ENCODE measurements around the gene SPATA32.

SPATA32 gene

DNA sequence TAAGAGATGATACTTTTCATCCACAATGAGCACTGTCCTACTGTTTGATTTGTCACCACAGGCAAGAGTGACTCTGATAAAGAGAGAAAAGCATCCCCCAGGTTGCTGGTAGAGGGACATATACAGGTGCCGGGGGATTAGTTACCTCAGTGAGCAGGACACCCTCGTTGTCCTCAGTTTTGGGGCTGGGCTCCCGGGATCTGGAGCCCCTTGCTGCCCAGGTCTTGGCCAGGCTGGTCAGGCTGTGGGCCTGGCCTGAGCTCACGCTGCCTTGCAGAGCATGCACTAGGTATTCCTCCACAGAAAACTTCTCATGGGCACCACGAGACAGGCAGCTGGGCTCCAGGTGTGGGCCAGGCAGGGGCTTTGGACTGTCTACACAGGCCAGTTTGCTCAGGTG, 24.4 kb upstream of the SPATA32 start:
- no peak overlapping the region for H3K9ac ChIP-seq (ENCODE audit: low read length in 5 of 5)
- no peak overlapping the region for H3K27ac ChIP-seq (ENCODE audit: low read depth, low read length)
- peaks cover 3 to 17% (median 14%) of the 10 kb centered on the region in 5 donors for H3K4me1 ChIP-seq (ENCODE audit: control insufficient read depth in 5 of 5, insufficient read depth in 5 of 5, low read length in 5 of 5)
- H3K9me3 ChIP-seq (ENCODE audit: control insufficient read depth in 5 of 5, low read length in 5 of 5) = no peaks in the 10 kb centered on the region
- no peaks in the 10 kb centered on the region for H3K27me3 ChIP-seq (ENCODE audit: control insufficient read depth in 5 of 5, insufficient read depth in 4 of 5, low read length in 5 of 5)
- H3K36me3 ChIP-seq (ENCODE audit: control insufficient read depth in 5 of 5, insufficient read depth in 5 of 5, low read length in 5 of 5) = peaks cover 0 to 78% (median 64%) of the 10 kb centered on the region in 5 donors
- no peak overlapping the region for H3K4me3 ChIP-seq (ENCODE audit: low read depth in 1 of 5, low read length in 5 of 5)

- H3K9ac ChIP-seq (ENCODE audit: low read length in 5 of 5) = no peak overlapping the region
- H3K27ac ChIP-seq (ENCODE audit: low read depth, low read length) = no peak overlapping the region
- peaks cover 0 to 73% (median 61%) of the 10 kb centered on the region in 5 donors for H3K36me3 ChIP-seq (ENCODE audit: control insufficient read depth in 5 of 5, insufficient read depth in 5 of 5, low read length in 5 of 5)
Measured at GRCh38 chr17:45284176-45285140, 22.6 kb upstream of the SPATA32 start.

DNA sequence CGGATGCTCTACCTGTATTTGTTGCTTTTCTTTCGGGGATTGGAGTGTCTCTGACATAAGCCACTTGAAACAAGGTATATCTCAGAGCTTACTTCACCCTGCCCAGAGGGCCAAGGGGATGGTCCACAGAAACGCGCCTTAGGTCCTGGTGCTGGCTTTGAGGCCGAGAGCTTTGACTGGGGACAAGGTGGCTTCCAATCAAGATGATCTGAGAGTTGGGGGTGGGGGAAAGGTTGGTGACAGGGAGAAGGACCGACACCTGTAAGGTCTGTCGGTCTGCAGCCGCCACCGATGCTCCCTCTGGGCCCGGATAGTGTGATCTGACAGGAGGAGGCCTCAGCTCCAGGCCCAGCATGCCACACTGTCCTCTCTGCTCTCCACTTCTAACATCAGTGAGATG, 21.8 kb upstream of the SPATA32 start:
- Histone ChIP-seq H3K9ac (ENCODE audit: low read length in 5 of 5) (no peak overlapping the region), H3K36me3 (ENCODE audit: control insufficient read depth in 5 of 5, insufficient read depth in 5 of 5, low read length in 5 of 5) (peaks cover 0 to 66% (median 54%) of the 10 kb centered on the region in 5 donors), H3K27ac (ENCODE audit: low read depth, low read length) (no peak overlapping the region)

More at GRCh38 chr17:45284176-45285140, 22.6 kb upstream of the SPATA32 start:
- Histone ChIP-seq H3K4me3 (ENCODE audit: low read depth in 1 of 5, low read length in 5 of 5) (no peak overlapping the region), H3K27me3 (ENCODE audit: control insufficient read depth in 5 of 5, insufficient read depth in 4 of 5, low read length in 5 of 5) (no peaks in the 10 kb centered on the region), H3K4me1 (ENCODE audit: control insufficient read depth in 5 of 5, insufficient read depth in 5 of 5, low read length in 5 of 5) (peaks cover 0 to 6% (median 0%) of the 10 kb centered on the region in 5 donors), H3K9me3 (ENCODE audit: control insufficient read depth in 5 of 5, low read length in 5 of 5) (no peaks in the 10 kb centered on the region)

GRCh38 chr17:45282683-45283644, 21.1 kb upstream of the SPATA32 start:
- Histone ChIP-seq H3K9me3 (ENCODE audit: control insufficient read depth in 5 of 5, low read length in 5 of 5) (no peaks in the 10 kb centered on the region), H3K27me3 (ENCODE audit: control insufficient read depth in 5 of 5, insufficient read depth in 4 of 5, low read length in 5 of 5) (no peaks in the 10 kb centered on the region), H3K4me1 (ENCODE audit: control insufficient read depth in 5 of 5, insufficient read depth in 5 of 5, low read length in 5 of 5) (peaks cover 4 to 10% (median 7%) of the 10 kb centered on the region in 5 donors), H3K27ac (ENCODE audit: low read depth, low read length) (no peak overlapping the region), H3K36me3 (ENCODE audit: control insufficient read depth in 5 of 5, insufficient read depth in 5 of 5, low read length in 5 of 5) (peaks cover 0 to 61% (median 51%) of the 10 kb centered on the region in 5 donors), H3K4me3 (ENCODE audit: low read depth in 1 of 5, low read length in 5 of 5) (no peak overlapping the region), H3K9ac (ENCODE audit: low read length in 5 of 5) (no peak overlapping the region)

More for the DNA sequence above, 21.8 kb upstream of the SPATA32 start:
- H3K4me3 ChIP-seq (ENCODE audit: low read depth in 1 of 5, low read length in 5 of 5) = no peak overlapping the region
- H3K27me3 ChIP-seq (ENCODE audit: control insufficient read depth in 5 of 5, insufficient read depth in 4 of 5, low read length in 5 of 5) = no peaks in the 10 kb centered on the region
- no peaks in the 10 kb centered on the region for H3K9me3 ChIP-seq (ENCODE audit: control insufficient read depth in 5 of 5, low read length in 5 of 5)
- peaks cover 0 to 6% (median 2%) of the 10 kb centered on the region in 5 donors for H3K4me1 ChIP-seq (ENCODE audit: control insufficient read depth in 5 of 5, insufficient read depth in 5 of 5, low read length in 5 of 5)

DNA sequence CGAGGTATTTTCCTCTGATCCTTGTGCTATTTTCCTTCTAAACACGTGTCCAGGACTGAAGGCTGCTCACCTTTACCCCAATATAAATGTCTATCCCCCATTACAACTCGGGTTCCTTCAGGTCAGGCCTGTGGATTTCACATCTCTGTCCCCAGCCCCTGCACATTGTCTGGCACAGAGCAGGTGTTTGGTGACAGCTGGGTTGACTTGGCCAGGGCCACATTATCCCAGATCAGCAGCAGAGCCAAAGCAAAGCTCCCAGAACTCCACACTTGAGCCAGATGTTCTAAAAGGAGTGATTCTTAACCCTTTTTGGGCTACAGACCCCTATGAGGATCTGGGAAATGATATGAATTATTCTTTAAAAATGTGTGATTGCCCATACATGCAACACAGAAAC, 18.0 kb upstream of the SPATA32 start:
- H3K4me1 ChIP-seq (ENCODE audit: control insufficient read depth in 5 of 5, insufficient read depth in 5 of 5, low read length in 5 of 5) = peaks cover 10 to 19% (median 13%) of the 10 kb centered on the region in 5 donors
- H3K36me3 ChIP-seq (ENCODE audit: control insufficient read depth in 5 of 5, insufficient read depth in 5 of 5, low read length in 5 of 5) = peaks cover 0 to 34% (median 28%) of the 10 kb centered on the region in 5 donors

DNA sequence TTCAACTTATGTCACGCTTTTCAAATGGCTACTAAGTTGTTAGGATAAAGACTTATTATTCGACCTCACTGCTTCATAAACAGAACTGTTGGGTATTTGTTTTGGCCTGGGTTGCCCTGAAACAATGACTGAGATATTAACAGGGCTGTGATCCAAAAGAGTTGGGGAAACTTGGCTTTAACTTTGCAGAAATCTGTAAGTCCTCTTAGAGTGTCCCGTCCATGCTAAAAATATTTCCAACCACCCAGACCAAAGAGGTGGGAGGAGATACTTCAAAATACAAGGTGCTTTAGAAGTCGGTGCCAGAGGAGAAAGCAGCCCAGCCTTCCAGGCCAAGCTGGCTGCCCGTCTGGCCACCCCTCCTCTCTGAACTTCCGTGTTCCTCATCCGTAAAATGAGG, 16.1 kb upstream of the SPATA32 start:
- Histone ChIP-seq H3K9me3 (ENCODE audit: control insufficient read depth in 5 of 5, low read length in 5 of 5) (no peaks in the 10 kb centered on the region), H3K27ac (ENCODE audit: low read depth, low read length) (peak overlapping the region; percentile 35), H3K27me3 (ENCODE audit: control insufficient read depth in 5 of 5, insufficient read depth in 4 of 5, low read length in 5 of 5) (no peaks in the 10 kb centered on the region), H3K9ac (ENCODE audit: low read length in 5 of 5) (no peak overlapping the region), H3K4me3 (ENCODE audit: low read depth in 1 of 5, low read length in 5 of 5) (no peak overlapping the region), H3K4me1 (ENCODE audit: control insufficient read depth in 5 of 5, insufficient read depth in 5 of 5, low read length in 5 of 5) (peaks cover 10 to 19% (median 13%) of the 10 kb centered on the region in 5 donors), H3K36me3 (ENCODE audit: control insufficient read depth in 5 of 5, insufficient read depth in 5 of 5, low read length in 5 of 5) (peaks cover 0 to 31% (median 24%) of the 10 kb centered on the region in 5 donors)

More for the DNA sequence above, 18.0 kb upstream of the SPATA32 start:
- Histone ChIP-seq H3K4me3 (ENCODE audit: low read depth in 1 of 5, low read length in 5 of 5) (no peak overlapping the region), H3K27me3 (ENCODE audit: control insufficient read depth in 5 of 5, insufficient read depth in 4 of 5, low read length in 5 of 5) (no peaks in the 10 kb centered on the region), H3K9ac (ENCODE audit: low read length in 5 of 5) (no peak overlapping the region), H3K9me3 (ENCODE audit: control insufficient read depth in 5 of 5, low read length in 5 of 5) (no peaks in the 10 kb centered on the region), H3K27ac (ENCODE audit: low read depth, low read length) (no peak overlapping the region)

DNA sequence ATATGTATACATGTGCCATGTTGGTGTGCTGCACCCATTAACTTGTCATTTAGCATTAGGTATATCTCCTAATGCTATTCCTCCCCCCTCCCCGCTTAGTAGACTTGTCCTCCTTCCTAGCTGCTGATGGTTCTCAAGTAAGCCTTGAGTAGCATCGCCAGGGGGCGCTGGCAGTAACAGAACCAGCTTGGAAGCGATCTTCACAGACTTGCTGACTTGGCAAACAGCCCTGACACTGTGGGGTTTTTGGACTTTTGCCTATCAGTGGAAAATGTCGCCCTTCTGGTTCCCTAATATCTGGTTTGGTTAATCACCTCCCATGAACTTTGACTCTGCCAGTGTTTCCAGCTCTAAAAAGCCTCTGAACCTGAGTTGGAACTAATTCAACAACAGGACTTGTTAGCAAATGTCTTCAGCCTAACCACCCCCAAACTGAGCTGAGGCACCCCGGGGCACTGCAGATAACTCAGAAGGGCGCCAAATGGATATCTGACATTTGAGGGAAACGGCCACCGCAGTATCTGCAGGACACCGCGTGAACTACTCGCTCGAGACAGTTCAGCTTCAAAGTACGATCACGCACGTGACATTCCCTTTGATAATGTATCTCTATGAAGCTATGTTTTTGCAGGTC, 15.4 kb upstream of the SPATA32 start:
- H3K27ac ChIP-seq (ENCODE audit: low read depth, low read length) = peak overlapping the region; percentile 35
- H3K27me3 ChIP-seq (ENCODE audit: control insufficient read depth in 5 of 5, insufficient read depth in 4 of 5, low read length in 5 of 5) = no peaks in the 10 kb centered on the region
- H3K9ac ChIP-seq (ENCODE audit: low read length in 5 of 5) = no peak overlapping the region
- H3K4me1 ChIP-seq (ENCODE audit: control insufficient read depth in 5 of 5, insufficient read depth in 5 of 5, low read length in 5 of 5) = peaks cover 10 to 19% (median 13%) of the 10 kb centered on the region in 5 donors
- no peaks in the 10 kb centered on the region for H3K9me3 ChIP-seq (ENCODE audit: control insufficient read depth in 5 of 5, low read length in 5 of 5)
- peak overlapping the region in 2 of 5 donors; percentile 11 to 13 for H3K4me3 ChIP-seq (ENCODE audit: low read depth in 1 of 5, low read length in 5 of 5)
- H3K36me3 ChIP-seq (ENCODE audit: control insufficient read depth in 5 of 5, insufficient read depth in 5 of 5, low read length in 5 of 5) = peaks cover 0 to 31% (median 20%) of the 10 kb centered on the region in 5 donors

- peaks cover 10 to 19% (median 13%) of the 10 kb centered on the region in 5 donors for H3K4me1 ChIP-seq (ENCODE audit: control insufficient read depth in 5 of 5, insufficient read depth in 5 of 5, low read length in 5 of 5)
- H3K36me3 ChIP-seq (ENCODE audit: control insufficient read depth in 5 of 5, insufficient read depth in 5 of 5, low read length in 5 of 5) = peaks cover 0 to 40% (median 26%) of the 10 kb centered on the region in 5 donors
- H3K27me3 ChIP-seq (ENCODE audit: control insufficient read depth in 5 of 5, insufficient read depth in 4 of 5, low read length in 5 of 5) = no peaks in the 10 kb centered on the region
- H3K4me3 ChIP-seq (ENCODE audit: low read depth in 1 of 5, low read length in 5 of 5) = no peak overlapping the region
- no peak overlapping the region for H3K9ac ChIP-seq (ENCODE audit: low read length in 5 of 5)
- H3K9me3 ChIP-seq (ENCODE audit: control insufficient read depth in 5 of 5, low read length in 5 of 5) = no peaks in the 10 kb centered on the region
- H3K27ac ChIP-seq (ENCODE audit: low read depth, low read length) = no peak overlapping the region
Measured at GRCh38 chr17:45276031-45276430, 14.1 kb upstream of the SPATA32 start.

DNA sequence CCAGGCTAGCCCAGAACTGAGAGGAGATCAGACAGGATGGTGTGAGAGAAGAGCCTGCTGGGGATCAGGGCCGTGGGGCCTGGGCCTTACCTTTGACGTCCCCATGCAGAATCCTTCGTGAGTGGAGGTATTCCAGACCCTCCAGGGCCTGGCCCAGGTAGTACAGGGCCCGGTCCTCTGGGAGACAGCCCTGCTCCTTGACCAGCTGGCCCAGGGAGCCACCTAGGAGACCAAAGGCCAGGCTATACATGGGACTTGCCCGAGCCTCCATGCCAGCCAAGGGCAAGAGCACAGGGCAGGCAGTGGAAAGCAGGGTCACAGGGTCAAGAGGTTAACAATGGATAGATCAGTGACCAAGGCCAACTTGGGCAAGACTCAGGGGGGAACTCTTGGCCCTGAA, 12.1 kb upstream of the SPATA32 start:
- Histone ChIP-seq H3K27me3 (ENCODE audit: control insufficient read depth in 5 of 5, insufficient read depth in 4 of 5, low read length in 5 of 5) (no peaks in the 10 kb centered on the region), H3K9ac (ENCODE audit: low read length in 5 of 5) (no peak overlapping the region), H3K4me3 (ENCODE audit: low read depth in 1 of 5, low read length in 5 of 5) (no peak overlapping the region), H3K27ac (ENCODE audit: low read depth, low read length) (no peak overlapping the region), H3K36me3 (ENCODE audit: control insufficient read depth in 5 of 5, insufficient read depth in 5 of 5, low read length in 5 of 5) (peaks cover 0 to 53% (median 43%) of the 10 kb centered on the region in 5 donors), H3K4me1 (ENCODE audit: control insufficient read depth in 5 of 5, insufficient read depth in 5 of 5, low read length in 5 of 5) (peaks cover 10 to 19% (median 13%) of the 10 kb centered on the region in 5 donors), H3K9me3 (ENCODE audit: control insufficient read depth in 5 of 5, low read length in 5 of 5) (no peaks in the 10 kb centered on the region)

Data from subcutaneous abdominal adipose tissue (tissue), 5 donors.